Erythroblast (primary cell): ENCODE data around the gene SLC43A1.

Experiments
- DNase-seq, 2 experiments: peaks; one replicate each; lab custom pipeline; 2025; lab: John Stamatoyannopoulos, UW
- GATA1 ChIP-seq: IDR thresholded peaks from 2 replicates; pipeline ENCODE4 v1.6.1; 2011; ENCODE audit warnings: low read depth, mild to moderate bottlenecking, control low read depth, low read length, moderate library complexity
- POLR2A ChIP-seq: IDR thresholded peaks from 2 replicates; pipeline ENCODE4 v1.6.1; 2011; ENCODE audit warnings: mild to moderate bottlenecking, low read length

Gene SLC43A1

GRCh38 chr11:57513911-57514537, 1.5 kb downstream of the SLC43A1 start:
- peak; percentile 61 to 72 for DNase-seq
- TF ChIP-seq POLR2A (peak; percentile 21), GATA1 (no peak)

GRCh38 chr11:57513452-57513795, 2.1 kb downstream of the SLC43A1 start:
- peak; percentile 54 to 69 for DNase-seq
- TF ChIP-seq POLR2A = peak; percentile 40
- no peak for TF ChIP-seq GATA1

- TF ChIP-seq POLR2A = peak; percentile 72
- peak; percentile 64 for TF ChIP-seq GATA1
- DNase-seq = peak; percentile 92 to 96
Measured at GRCh38 chr11:57512646-57513451, 2.7 kb downstream of the SLC43A1 start.

GRCh38 chr11:57511741-57512430, 3.6 kb downstream of the SLC43A1 start:
- no peak for TF ChIP-seq POLR2A
- TF ChIP-seq GATA1 = no peak
- peak in 1 of 2 experiments; percentile 51 for DNase-seq

DNA sequence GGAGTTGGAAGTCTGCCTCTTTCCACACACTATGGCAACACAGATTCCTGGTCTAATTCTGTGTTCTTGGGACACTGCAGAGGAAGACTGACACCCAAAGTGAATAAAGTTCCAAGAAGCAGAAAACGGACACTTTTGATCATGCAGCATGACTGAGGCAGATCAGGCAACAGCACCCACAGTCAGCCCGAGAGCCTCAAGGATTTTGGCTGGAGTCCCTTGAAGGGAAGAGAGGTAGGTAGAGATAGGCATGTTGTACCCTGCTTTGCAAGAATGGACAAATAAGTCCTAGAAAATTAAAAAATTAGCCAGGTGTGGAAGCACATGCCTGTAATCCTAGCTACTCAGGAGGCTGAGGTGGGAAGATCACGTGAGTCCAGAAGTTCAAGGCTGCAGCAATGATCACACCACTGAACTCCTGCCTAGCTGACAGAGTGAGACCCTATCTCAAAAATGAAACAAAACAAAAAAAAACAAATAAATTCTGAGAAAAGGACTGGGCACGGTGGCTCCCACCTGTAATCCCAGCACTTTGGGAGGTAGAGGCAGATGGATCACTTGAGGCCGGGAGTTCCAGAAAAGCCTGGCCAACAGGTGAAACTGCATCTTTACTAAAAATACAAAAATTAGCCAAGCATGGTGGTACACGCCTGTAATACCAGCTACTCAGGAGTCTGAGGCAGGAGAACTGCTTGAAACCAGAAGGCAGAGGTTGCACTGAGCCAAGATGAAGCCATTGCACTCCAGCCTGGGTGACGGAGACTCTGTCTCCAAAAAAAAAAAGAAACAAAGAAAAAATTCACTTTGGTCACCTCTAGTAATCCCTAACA, 6.9 kb downstream of the SLC43A1 start:
- TF ChIP-seq POLR2A (no peak), GATA1 (no peak)
- DNase-seq = no peak

DNA sequence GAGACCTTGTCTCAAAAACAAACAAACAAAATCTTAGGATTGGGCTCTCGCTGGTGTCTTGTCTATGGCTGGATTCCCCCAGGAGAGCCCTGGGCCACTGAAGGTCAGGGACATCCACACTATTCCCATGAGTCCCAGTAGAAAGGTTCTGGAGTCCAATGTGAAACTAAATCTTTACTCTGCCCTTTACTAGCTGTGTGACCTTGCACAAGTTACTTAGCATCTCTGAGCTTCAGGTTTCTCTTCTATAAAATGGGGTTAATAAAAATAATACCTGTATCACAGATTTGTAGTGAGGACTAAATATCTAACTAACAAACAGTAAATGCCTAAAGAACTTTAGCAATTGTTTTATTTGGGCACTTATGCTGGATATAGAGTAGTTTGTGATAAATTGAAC, 9.0 kb downstream of the SLC43A1 start:
- no peak for DNase-seq
- no peak for TF ChIP-seq GATA1
- no peak for TF ChIP-seq POLR2A

DNA sequence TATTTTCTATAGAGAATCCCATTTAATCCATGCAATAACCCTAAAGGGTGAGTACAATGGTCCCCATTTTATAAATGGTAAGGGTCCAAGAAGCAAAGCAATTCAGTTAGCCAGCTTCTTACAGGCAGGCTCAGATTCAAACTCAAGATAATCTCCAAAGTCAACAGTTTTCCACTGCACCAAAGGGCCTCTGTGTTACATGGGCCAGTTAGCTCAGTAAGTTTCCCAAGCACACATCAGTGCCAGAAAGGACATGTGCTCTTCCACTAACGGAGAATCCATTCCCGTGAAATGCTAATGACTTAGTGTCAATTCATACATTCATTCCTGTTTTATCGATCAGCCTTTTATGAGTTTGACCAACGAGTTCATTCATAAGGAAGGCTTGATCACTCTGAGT, 11.0 kb downstream of the SLC43A1 start:
- TF ChIP-seq POLR2A (no peak), GATA1 (no peak)
- DNase-seq = no peak

DNA sequence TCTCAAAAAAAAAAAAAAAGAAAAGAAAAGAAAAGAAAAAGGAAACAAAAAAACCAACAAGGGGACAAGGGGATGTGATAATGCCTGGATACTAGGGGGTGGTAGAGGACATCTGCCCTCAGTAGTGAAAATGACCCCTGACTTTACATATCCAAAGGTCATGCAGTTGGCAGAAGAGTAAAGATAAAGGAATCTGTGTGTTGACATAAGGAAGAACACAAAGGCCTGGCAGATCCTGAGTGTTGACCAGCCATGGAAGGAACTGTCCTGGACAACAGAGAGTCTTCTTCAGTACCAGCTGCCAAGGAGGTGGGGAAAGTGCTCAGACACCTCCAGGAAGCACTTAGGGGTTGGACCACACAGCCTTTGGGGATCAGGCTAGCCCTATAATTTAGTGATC, 12.6 kb downstream of the SLC43A1 start:
- no peak for TF ChIP-seq GATA1
- TF ChIP-seq POLR2A = no peak
- DNase-seq = no peak

DNA sequence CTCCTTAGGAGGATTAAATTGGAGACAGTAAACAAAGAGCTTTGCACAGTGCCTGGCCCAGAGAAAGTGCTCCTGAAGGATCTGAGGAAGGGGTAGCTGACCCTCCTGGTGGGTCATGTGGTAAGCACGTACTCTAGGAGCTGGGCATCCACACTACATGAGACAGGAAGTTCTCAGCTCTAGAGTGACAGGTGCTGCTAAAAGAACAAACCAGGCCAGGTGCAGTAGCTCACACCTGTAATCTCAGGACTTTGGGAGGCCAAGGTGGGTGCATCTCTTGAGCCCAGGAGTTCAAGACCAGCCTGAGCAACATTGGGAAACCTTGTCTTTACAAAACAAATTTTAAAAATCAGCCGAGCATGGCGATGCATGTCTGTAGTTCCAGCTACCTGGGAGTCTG, 13.1 kb downstream of the SLC43A1 start:
- no peak for TF ChIP-seq GATA1
- no peak for TF ChIP-seq POLR2A
- DNase-seq = no peak

- TF ChIP-seq GATA1 = no peak
- TF ChIP-seq POLR2A = no peak
- DNase-seq = no peak
Measured at GRCh38 chr11:57501953-57502352, 13.5 kb downstream of the SLC43A1 start.

- TF ChIP-seq POLR2A (no peak), GATA1 (no peak)
- no peak for DNase-seq
Measured at GRCh38 chr11:57500926-57501325, 14.6 kb downstream of the SLC43A1 start.

- no peak for TF ChIP-seq GATA1
- no peak for TF ChIP-seq POLR2A
- DNase-seq = no peak
Measured at GRCh38 chr11:57500515-57500914, 15.0 kb downstream of the SLC43A1 start.

DNA sequence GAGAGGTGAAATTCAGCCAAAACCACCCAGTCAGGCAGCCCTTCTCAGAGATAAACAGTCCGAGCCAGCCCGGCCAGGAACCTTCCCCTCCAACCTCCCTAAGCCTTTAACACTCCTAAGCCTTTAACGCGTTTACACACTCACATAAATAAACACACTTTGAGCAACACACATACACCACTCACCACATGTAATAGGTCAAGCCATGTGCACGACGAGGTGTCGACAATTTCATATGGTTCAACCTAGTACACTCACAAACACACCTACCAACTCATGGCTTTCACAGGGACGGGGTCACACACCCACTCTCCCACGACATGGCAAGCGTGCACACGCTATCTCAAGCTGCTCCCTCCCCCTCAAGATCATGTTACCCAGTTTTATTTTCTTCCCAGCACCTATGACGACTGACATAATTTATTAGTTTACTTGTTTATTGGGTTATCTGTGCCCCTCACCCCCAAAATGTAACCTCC, 15.5 kb downstream of the SLC43A1 start:
- no peak for DNase-seq
- TF ChIP-seq GATA1 = no peak

DNA sequence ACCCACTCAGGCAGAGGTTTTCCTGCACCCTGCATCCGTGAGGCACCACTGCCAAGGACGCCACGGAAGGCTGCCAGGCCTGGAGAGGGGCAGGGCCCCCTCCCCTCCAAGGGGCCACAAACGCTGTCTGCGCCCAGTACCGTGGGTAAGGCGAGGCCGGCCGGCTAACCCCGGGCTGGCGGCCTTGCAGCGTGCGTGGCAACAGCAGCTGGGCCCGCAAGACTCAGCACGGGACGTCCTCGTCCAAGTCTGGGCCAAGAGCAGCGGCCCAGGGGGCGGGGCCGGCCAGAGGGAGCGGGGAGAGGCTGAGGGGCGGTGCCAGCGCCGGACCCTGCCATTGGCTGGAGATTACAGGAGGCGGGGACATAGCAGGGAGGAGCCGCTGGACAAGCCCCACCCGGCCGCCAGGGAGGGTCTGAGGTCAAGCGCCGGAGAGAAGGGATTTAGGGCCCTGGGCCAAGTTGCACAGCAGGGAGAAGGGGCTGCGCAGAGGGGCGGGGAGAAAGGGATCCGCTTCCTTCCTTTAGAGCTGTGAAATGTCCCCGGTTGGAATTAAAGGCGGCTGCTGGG, 16.0 kb downstream of the SLC43A1 start:
- DNase-seq = peak; percentile 94 to 95

More for the DNA sequence above, 16.0 kb downstream of the SLC43A1 start:
- TF ChIP-seq GATA1 = no peak
- no peak for TF ChIP-seq POLR2A
